Right renal cortex interstitium (tissue), 3 donors: ENCODE measurements around the gene SEC16A. TPM values are rescaled to one million over a fixed set of nuclear protein-coding genes. Genes with fewer than 3 reads are reported as not detected.

Experiments
- DNase-seq, 3 donors: peaks; one replicate each; pipeline ENCODE4 v3.0.0-alpha.2; 2013; ENCODE audit warnings: low read depth in 3 of 3, low spot score in 2 of 3
- polyA plus RNA-seq, 3 donors: library from polyadenylated mRNA; unstranded; fragments of 120-200 nt; gene quantifications; one replicate each; pipeline ENCODE4 v1.2.1, GENCODE V29; 2013; ENCODE audit not compliant: insufficient read length in 3 of 3

The SEC16A gene
- polyA plus RNA-seq, 3 donors = 48.7 to 58.0 (median 56.8) TPM

DNA sequence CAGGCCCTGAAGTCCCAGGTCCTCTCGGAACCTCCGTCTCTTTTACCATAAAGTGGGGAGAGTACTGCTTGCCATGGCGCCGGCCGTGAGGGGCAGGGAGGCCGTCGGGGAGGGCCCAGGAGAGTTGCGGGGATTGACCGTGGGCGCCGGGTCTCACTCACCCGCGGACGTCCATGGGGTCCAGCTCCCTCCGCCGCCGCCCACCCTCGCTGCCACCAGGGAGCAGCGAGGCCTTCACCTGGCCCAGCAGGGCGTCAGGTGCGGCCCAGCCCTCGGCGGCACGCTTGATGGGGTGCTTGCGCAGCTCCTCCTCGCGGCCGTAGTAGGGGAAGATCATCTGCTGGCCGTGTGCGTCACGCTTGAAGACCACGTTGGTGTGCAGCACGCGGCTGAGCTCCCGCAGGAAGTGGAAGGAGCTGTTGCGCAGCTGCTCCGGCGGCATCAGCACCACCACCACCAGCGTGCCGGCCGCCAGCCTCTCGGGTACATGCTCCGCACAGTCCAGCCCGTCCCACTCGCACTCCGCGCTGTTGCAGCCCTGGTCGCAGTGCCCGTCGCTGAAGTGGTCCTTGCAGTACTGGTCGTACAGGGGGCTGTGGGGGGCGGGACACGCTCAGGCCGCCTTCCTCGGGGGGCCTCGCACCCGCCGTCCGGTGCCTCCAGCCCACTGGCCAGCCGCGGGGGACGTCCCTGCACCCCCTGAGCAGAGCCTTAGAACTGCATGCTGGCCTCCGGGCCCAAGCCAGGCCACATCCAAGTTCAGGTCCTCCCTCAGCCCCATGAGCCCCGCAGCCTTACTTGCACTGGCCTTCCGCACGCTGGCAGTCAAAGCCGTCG lies 21.9 kb upstream of the SEC16A start:
- DNase-seq = no peak

DNA sequence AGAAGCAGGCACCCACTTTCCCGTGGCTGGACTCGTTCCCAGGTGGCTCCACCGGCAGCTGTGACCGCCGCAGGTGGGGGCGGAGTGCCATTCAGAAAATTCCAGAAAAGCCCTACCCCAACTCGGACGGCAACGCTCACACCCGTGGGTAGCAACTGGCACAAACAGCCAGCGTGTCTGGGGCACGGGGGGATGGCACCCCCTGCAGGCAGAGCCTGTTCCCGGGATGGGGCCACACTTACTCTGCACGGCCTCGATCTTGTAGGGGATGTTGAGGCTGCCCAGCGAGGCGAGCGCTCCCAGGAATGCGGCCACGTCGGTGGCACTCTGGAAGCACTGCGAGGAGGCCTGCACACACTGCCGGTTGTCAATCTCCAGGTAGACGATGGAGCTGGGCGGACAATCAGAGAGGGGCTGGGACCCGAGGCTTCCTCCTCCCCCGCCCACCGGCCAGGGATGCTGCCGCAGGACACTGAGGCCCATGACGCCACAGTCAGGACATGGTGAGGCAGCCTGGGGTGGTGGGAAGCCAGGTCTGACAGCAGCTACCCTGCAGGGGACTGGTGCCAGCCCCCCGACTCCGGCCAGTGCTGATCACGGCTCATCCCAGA lies 20.2 kb upstream of the SEC16A start:
- no peak for DNase-seq

DNA sequence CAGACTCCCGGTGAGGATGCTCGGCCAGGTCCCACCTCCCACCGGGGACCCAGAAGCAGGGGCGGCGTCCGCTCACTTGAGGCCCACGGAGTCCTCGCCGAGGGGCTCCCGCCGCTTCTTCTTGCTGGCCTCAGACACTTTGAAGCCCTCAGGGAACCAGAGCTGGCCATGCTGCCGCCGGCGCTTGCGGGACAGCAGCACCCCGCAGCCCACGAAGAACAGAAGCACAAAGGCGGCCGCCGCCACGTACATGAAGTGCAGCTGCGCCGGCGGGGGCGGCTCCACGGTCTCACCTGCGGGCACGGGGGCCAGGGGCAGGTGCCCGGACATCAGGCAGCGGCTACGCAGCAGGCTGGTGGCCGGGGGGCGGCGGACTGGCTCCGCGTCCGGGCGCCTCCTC lies 19.4 kb upstream of the SEC16A start:
- no peak for DNase-seq

DNA sequence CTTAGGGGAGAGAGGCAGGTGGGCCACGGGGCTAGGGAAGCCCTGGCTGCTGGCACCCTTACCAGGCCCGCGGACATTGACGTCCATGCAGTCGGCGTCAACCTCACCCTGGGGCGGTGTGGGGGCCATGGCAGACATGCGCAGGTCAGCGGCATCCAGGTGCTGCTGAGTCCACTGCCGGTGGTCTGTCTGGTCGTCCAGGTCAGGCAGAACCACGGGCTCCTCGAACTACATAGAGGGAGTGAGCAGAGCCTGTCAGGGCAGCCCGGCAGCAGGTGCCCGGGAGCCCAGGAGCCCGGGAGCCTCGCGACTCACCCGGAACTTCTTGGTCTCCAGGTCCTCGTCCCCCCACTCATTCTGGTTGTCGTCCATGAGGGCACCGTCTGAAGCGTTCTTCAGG lies 18.8 kb upstream of the SEC16A start:
- no peak for DNase-seq

DNA sequence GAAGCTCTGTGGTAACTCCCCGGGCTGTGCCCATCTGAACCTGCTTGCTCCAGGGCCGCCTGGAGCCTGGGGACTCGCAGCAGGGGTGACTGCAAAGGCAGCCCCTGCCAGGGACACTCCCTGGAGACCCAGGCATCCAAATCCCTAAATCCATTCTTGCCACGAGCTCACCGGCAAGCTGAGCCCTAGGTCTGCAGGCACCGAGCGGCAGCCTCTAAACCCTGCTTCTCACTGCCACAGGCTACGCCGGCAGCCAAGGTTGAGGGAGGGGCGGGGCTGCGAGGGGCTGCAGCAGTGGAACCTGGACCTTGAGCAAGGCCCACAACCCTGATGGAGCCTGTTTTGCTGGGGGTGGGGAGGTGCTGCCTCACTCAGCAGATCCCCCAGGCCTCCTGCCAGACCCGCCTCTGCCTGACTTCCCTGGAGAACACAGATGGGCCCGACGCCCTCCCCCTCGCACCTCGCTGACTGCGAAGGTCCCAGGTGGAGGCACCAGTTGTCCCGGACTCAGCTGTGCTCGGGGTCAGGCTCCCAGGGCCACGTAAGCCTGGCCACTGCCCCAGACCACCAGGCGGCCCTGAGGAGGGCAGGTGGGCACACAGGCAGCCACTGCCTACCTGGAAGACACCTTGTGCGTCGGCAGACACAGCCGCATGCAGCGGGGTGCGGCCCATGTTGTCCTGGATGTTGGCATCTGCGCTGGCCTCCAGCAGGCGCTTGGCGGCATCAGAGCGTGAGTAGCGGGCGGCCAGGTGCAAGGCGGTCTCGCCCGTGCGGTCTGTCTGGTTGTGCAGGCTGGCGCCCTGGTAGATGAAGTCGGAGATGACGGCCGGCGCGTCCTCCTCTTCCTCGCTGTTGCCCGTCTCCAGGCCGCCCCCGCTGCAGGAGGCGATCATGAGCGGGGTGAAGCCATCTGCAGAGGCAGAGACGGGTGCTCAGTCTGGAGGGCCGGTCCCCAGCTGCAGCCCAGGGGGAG lies 17.4 kb upstream of the SEC16A start:
- DNase-seq = no peak

DNA sequence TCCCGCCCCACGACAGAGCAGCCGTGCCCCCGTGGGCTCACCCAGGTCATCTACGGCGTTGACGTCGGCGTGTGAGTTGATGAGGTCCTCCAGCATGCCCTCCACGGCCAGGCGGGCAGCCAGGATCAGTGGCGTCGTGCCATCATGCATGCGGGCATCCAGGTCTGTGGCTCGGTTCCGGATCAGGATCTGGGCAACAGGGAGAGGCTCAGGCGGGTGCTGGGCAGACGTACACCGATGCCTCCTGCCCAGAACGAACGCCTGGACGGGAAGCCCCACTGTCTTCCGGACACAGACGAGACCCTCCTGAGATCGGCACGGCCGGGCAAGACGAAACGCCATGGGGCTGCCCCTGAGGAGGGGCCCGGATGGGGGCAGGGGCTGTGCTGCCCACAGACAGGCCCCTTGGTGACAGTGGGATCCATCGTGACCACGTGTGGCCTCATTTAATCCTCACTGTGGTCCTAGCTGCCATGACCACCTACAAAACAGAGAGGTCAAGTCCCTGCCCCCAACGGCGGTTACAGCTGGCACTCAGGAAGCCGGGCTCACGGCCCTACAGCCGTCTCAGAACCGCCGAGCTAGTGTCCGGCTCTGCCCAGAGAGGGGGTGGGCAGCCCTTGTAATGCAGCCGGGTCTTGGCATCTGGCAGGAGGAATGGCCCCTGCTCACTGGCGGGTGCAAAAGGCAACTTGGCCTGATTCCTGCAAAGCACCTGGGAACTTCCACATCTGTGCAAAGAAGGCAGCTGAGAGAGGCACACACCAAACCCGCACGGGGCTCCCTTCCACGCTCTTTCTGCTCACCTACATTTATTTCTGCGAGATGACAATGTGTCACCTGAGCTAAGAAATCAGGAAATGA lies 16.5 kb upstream of the SEC16A start:
- no peak for DNase-seq

DNA sequence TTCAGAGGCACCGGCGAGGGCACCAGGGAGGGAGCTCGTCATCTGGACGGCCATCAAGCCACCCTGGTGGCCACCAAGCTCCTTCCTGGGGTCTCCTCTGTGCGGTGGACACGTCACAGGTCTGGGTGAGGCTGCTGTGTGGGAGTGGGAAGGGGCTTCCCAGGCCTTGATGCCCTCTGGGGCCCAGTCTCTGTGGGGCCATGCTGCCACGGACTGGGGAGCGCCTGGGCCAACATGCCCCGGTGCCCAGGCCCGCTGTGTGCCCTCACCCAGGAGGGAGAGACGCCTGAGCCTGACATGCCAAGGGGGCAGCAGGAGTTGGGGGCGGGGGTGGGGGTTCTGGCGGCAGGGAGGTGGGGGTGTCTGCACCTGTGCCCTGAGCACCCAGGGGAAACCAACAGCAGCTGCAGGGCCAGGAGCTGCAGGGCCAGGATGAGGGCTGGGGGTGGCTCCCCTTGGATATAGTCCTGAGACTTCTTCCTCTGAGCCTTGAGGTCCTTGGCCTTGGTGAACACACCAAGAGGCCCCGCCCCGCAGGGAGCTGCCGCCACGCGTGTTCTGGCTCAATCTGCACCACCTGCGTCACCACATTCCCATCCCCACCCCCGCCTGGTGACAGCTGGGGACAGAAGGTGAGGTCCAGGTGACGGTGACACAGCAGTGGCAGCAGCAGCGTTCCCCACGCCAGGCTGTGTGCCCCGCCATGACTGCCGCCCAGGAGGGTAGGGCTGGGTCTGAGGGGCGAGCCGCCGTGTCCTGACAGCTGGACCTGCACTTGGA lies 15.3 kb upstream of the SEC16A start:
- DNase-seq = no peak

DNA sequence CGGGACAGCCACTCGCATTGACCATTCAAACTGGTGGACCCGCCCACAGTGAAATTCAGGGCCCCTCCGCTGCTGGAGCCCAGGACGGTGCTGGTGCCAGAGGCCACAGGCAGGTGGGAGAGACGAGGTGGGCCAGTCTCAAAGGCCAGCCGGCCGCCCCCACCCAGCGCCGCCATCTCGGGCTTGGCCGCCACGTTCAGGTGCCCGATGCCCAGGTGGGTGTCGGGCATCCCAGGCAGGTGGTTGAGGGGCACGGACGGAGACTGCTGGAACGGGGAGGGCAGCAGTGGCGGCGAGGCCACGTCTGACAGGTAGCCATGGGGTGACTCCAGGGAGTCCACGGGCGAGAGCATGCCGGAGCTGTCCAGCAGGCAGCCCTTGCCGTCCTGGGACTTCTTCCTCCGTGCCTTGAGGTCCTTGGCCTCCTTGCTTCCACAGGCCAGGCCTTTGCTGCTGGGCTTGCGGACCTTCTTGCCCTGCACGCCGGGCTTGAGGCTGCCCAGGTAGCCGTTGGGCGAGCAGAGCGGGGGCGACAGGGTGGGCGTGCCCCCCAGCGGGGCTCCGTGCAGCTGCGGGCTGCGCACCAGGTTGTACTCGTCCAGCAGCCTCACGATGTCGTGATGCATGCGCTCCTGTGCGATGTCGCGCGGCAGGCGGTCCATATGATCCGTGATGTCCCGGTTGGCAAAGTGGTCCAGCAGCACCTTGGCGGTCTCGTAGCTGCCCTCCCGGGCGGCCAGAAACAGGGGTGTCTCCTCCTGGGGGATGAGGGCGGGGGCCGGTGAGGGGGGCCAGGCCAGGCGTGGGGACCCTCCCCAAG lies 14.2 kb upstream of the SEC16A start:
- no peak for DNase-seq

DNA sequence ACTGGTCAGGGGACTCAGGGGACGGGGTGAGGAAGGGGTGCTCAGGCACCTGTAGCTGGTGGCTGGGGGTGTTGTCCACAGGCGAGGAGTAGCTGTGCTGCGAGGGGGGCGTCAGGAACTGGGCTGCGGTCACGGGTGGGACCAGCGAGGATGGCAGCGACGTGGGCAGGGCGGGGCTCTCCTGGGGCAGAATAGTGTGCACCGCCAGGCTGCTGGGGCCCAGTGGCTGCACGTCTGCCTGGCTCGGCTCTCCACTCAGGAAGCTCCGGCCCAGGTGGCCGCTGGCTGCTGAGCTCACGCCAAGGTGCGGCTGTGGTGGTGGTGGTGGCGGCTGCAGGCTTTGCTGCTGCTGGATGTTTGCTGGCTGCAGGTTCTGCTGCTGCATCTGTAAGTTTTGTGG lies 13.3 kb upstream of the SEC16A start:
- DNase-seq = no peak

DNA sequence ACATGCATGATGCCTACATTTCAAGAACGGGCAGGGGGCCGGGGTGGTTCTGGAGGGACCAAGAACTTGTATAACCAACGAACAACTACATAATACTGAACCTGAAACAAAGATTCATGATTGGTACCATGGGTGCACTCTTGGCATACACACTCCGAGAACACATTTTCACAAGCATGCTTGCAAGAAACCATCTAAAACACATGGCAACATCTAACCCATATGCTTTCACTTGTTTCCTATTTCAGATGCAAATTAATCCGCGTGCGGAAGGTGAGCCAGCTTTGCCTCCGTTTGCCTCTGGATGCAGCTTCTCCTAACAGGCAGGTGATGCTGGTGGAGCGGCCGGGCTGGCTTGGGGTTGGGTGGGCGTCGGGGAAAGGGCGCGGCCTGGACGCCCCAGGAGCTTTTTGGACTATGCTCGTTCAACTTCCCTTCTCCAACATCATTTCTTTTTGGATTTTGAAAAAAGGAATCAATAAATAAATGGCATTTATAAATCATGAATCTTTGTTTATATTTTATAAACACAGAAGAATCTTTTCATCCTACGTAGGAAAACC lies 12.5 kb upstream of the SEC16A start:
- DNase-seq = no peak

DNA sequence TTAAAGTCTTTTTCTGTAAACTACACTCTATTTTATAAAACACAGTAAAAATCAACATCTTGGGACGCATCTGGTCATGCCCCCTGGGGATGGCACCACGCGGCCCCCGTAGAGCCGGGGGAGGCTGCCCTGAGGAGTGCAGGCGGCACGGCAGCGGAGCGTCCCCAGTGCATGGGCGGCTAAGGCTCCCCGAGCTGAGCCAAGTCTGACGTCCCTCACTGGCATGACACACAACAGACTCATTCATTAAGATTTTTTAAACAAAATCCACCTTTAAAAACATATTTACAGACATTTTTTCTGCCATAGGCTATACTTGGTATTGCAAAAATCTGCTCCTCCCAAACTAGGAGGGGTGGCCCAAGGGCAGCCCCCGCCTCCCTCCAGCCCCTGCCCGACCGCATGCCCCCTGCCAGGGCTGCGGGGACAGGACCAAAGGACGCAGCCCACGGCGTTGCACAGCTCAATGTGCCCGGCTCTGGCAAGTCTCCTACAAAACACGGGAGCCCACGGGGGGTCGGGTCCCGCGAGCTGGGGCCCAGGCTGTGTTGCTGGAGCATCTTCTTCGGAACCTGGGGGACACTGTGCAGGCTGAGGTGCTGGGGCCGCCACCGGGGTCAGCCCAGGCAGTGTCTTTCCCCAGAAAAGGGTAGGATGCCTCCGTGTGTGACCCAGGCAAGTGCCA lies 11.8 kb upstream of the SEC16A start:
- DNase-seq = no peak

DNA sequence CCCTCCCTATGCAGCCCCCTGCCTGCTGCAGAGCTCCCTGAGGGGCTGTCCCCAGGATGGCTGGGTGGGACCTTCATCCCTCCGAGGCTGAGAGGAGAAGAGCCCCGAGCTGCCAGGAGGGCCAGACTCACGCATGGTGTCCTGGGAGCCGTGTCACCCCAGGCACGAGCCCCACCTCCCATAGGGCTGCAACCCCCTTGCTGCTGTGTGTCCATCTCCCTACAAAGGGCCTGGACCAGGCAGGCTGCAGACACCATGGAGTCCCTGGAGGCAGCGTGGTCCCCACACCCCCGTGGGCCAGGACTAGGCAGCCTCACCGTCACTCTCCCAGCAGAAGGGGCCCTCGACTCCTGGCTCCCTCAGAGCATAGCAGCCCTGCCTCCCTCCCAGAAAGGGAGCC lies 11.2 kb upstream of the SEC16A start:
- no peak for DNase-seq

DNA sequence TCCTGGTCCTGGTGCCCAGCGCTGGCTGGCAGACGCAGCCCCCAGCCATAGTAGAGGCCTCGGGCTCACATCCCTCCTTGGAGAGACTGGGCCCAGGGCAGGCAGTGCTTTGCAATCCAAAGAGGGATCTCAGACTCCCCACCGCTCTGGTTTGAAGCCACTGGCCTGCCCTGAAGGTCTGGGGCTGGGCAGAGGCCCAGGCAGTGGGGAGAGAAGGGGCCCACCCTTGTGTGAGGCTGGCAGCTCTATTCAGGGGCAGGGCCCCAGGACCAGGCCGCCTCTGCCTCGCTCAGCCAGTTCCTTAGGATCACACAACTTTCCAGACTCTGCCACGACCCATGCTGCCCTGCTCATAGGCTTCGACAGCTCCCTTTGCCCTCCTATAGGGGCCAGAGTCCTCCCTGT lies 10.7 kb upstream of the SEC16A start:
- DNase-seq = no peak

DNA sequence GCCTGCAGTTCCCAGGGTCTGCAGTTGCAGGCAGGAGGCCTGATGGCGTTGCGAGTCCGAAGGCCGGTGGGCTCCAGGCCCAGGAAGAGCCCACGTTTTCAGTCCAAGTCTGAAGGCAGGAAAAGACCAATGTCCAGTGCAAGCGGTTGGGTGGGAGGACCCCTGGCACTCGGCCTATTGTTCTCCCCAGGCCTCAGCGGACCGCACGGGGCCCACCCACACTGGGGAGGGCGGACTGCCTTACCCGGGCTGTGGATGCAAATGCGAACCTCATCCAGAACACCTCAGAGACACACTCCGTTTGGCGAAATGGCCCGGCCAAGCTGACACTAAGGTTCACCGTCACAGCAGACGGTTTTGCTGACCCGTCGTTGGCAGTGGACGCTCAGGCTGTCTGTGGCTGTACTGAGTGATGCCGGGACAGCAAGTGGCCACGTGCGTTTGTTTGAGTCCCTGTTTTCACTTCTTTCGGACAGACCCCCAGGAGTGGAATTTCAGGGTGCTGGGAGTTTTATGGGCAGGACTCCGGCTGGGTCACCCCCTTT lies 10.2 kb upstream of the SEC16A start:
- DNase-seq = no peak

DNA sequence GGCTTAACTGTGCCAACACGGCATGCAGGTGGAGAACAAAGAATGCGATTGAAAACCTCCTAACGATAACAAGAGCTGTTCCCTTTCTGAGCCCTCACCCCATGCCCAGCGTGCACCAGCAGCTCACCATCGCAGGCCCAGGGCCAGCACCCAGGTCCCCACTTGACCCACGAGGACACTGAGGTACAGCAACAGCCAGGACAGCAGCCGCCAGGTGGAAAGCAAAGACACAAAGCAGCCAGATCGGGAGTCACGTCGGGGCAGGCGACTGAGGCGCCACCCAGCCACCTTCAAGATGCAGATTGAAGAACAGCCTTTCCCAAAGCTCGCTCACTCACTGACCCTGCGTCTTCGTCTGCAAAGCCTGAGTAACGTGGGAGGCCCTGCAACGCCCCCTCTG lies 6.9 kb upstream of the SEC16A start:
- DNase-seq = no peak

DNA sequence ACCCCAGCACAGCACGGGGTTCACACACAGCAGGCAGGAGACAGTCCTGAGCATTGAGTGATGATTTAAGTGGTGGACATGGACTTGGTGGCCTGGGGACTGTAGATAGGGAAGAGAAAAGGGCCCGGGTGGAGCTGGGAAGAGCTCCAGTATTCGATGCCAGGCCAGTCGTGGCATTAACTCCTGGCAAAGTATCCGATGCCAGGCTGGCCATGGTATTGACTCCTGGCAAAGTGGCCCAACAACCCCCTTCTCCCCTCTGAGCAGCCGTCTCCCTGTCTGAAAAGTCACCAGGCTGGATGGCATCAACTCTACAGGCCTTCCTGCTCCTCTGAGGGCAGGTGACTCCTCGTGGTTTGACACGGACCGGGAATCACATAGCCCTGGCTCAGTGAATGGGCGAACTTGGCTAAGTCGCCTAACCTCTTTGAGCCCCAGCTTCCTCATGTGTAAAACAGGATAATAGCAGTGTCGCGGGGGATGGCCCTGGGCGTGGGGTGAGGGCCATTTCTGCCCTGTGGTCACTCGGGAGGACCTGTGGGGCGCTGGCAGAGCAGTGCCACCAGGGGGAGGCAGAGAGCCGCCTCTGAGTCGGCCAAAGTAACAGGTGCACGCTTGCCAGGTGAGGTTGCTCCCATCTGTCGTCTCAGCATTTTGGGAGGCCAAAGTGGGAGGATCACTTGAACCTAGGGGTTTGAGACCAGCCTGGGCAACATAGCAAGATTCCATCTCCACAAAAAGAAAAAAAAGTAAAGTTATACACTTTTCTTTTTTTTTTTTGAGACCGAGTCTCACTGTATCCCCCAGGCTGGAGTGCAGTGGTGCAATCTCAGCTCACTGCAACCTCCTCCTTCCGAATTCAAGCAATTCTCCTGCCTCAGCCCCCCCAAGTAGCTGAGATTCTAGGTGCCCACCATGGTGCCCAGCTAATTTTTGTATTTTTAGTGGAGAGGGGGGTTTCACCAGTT lies 5.7 kb upstream of the SEC16A start:
- DNase-seq = peak in 1 of 3 donors; percentile 23
